HG03025 (cell line): Measurements from ENCODE around the gene SPATA9.

Source experiments
- ATAC-seq: cut with Tn5 transposase; IDR thresholded peaks from one replicate; pipeline ENCODE4 v1.9.1; 2021; ENCODE audit warnings: mild to moderate bottlenecking, moderate library complexity; ENCODE audit not compliant: unreplicated experiment, low FRiP score

SPATA9 gene

GRCh38 chr5:95689680-95690079, 6.9 kb upstream of the SPATA9 start:
- ATAC-seq, result no peak

GRCh38 chr5:95686651-95687050, 3.9 kb upstream of the SPATA9 start:
- ATAC-seq, result no peak

GRCh38 chr5:95684361-95684760, 1.6 kb upstream of the SPATA9 start:
- no peak for ATAC-seq

GRCh38 chr5:95673081-95673480, 9.7 kb downstream of the SPATA9 start:
- no peak for ATAC-seq

- no peak for ATAC-seq
Observed at GRCh38 chr5:95672641-95673040, 10.2 kb downstream of the SPATA9 start.

- ATAC-seq, result no peak
Observed at GRCh38 chr5:95671826-95672225, 11.0 kb downstream of the SPATA9 start.

- no peak for ATAC-seq
Observed at GRCh38 chr5:95670568-95670967, 12.2 kb downstream of the SPATA9 start.

GRCh38 chr5:95669985-95670384, 12.8 kb downstream of the SPATA9 start:
- ATAC-seq, result no peak

- ATAC-seq, result no peak
Observed at GRCh38 chr5:95669540-95669939, 13.3 kb downstream of the SPATA9 start.

GRCh38 chr5:95668728-95669127, 14.1 kb downstream of the SPATA9 start:
- ATAC-seq, result no peak

GRCh38 chr5:95668216-95668615, 14.6 kb downstream of the SPATA9 start:
- no peak for ATAC-seq

GRCh38 chr5:95667678-95668077, 15.1 kb downstream of the SPATA9 start:
- no peak for ATAC-seq

GRCh38 chr5:95667061-95667618, 15.7 kb downstream of the SPATA9 start:
- no peak for ATAC-seq

GRCh38 chr5:95664204-95664786, 18.5 kb downstream of the SPATA9 start:
- ATAC-seq, result no peak

- no peak for ATAC-seq
Observed at GRCh38 chr5:95662946-95663345, 19.8 kb downstream of the SPATA9 start.

- ATAC-seq, result no peak
Observed at GRCh38 chr5:95660060-95660459, 22.7 kb downstream of the SPATA9 start.

- ATAC-seq, result no peak
Observed at GRCh38 chr5:95655575-95655974, 27.2 kb downstream of the SPATA9 start.

GRCh38 chr5:95654196-95654595, 28.6 kb downstream of the SPATA9 start:
- no peak for ATAC-seq

GRCh38 chr5:95652849-95653248, 29.9 kb downstream of the SPATA9 start:
- ATAC-seq, result no peak

GRCh38 chr5:95649842-95650620, 32.8 kb downstream of the SPATA9 start:
- ATAC-seq, result no peak

- no peak for ATAC-seq
Observed at GRCh38 chr5:95649274-95649673, 33.5 kb downstream of the SPATA9 start.
